K562 (cell line): ENCODE results near the gene SCNN1A. TPM values are rescaled to one million over a fixed set of nuclear protein-coding genes. Genes with fewer than 3 reads are reported as not detected.

Experiments
- BDP1 ChIP-seq: IDR thresholded peaks from 3 replicates; pipeline ENCODE4 v1.6.1; 2011; ENCODE audit not compliant: insufficient read length, insufficient read depth
- BHLHE40 ChIP-seq: IDR thresholded peaks from 2 replicates; pipeline ENCODE4 v1.6.1; 2011; ENCODE audit warnings: low read length, improper control_type of control experiment
- CBX2 ChIP-seq: fragments of 200-600 bp; sonication (generic); IDR thresholded peaks from one replicate; pipeline ENCODE4 v1.6.1; 2012; ENCODE audit warnings: mild to moderate bottlenecking, low read length, inconsistent platforms; ENCODE audit not compliant: insufficient read depth, poor library complexity, severe bottlenecking
- CEBPB ChIP-seq: fragments of 450-650 bp; IDR thresholded peaks from 2 replicates; pipeline ENCODE4 v1.6.1; 2016; ENCODE audit warnings: missing genetic modification characterization, missing compliant biosample characterization
- CREM ChIP-seq: IDR thresholded peaks from 2 replicates; pipeline ENCODE4 v1.6.1; 2014; ENCODE audit warnings: antibody characterized with exemption, low read depth
- ELF1 ChIP-seq: fragments of 200-800 bp; sonication (Bioruptor generic); IDR thresholded peaks from 2 replicates; pipeline ENCODE4 v1.6.1; 2016; ENCODE audit warnings: missing genetic modification characterization, missing compliant biosample characterization
- HCFC1 ChIP-seq: IDR thresholded peaks from 2 replicates; pipeline ENCODE4 v1.6.1; 2012; ENCODE audit warnings: low read depth, low read length, improper control_type of control experiment
- HMGXB4 ChIP-seq: sonication (generic); formaldehyde crosslinking; IDR thresholded peaks from 2 replicates; pipeline ENCODE4 v1.8.1; 2023; ENCODE audit warnings: mild to moderate bottlenecking, missing genetic modification reagents
- JUN ChIP-seq, 2 experiments: sonication (generic) in 1 of 2; formaldehyde crosslinking in 1 of 2; IDR thresholded peaks; 2 replicates each; pipeline versions ENCODE4 v1.6.1 to v1.8.0; 2012 to 2022; ENCODE audit warnings: borderline replicate concordance in 2 of 2, mild to moderate bottlenecking in 2 of 2, improper control_type of control experiment in 1 of 2, low read depth in 1 of 2, low read length in 1 of 2, missing genetic modification reagents in 1 of 2
- POLR2H ChIP-seq: IDR thresholded peaks from 2 replicates; pipeline ENCODE4 v1.6.1; 2016; ENCODE audit warnings: missing genetic modification characterization, low read depth, mild to moderate bottlenecking, control low read depth, missing compliant biosample characterization, moderate library complexity
- RBM25 ChIP-seq: fragments of 200-400 bp; formaldehyde crosslinking; IDR thresholded peaks from 2 replicates; pipeline ENCODE4 v1.6.1; 2018; ENCODE audit warnings: low read length, low read depth, moderate library complexity; ENCODE audit not compliant: severe bottlenecking
- SP1 ChIP-seq: sonication (generic); formaldehyde crosslinking; IDR thresholded peaks from 2 replicates; pipeline ENCODE4 v1.8.1; 2022; ENCODE audit warnings: mild to moderate bottlenecking, missing genetic modification reagents
- XRCC4 ChIP-seq: IDR thresholded peaks from one replicate; pipeline ENCODE4 v1.6.1; 2011; ENCODE audit not compliant: insufficient read depth, insufficient read length; ENCODE audit errors: extremely low read depth
- ZBTB11 ChIP-seq, 3 experiments: fragments of 200-800 bp in 1 of 3; fragments of 250-450 bp in 1 of 3; fragments of 450-650 bp in 1 of 3; sonication (Bioruptor Pico) in 1 of 3; sonication (Bioruptor generic) in 1 of 3; formaldehyde crosslinking in 1 of 3; IDR thresholded peaks; 2 replicates each; pipeline versions ENCODE4 v1.6.1 to v1.8.0; 2016 to 2022; ENCODE audit warnings: mild to moderate bottlenecking in 2 of 3, missing genetic modification characterization in 2 of 3, missing compliant biosample characterization in 1 of 3, moderate library complexity in 1 of 3
- ZNF639 ChIP-seq, 2 experiments: fragments of 200-800 bp in 1 of 2; sonication (Bioruptor generic) in 1 of 2; sonication (generic) in 1 of 2; formaldehyde crosslinking in 1 of 2; IDR thresholded peaks in 1 of 2; conservative IDR thresholded peaks in 1 of 2; 2 replicates each; pipeline versions ENCODE4 v1.5.0 to v1.6.1; 2016 to 2020; ENCODE audit warnings: missing compliant biosample characterization in 1 of 2, missing genetic modification characterization in 1 of 2, missing genetic modification reagents in 1 of 2
- polyA plus RNA-seq, 8 experiments: library from polyadenylated mRNA; depleted of rRNA in 4 of 8; stranded (reverse) in 5 of 8; unstranded in 3 of 8; fragments of >200 nt; fragmentation: Nextera tagmentation in 2 of 8; fragmentation: Illumina TruSeq in 1 of 8; extraction: Ambion mirVana in 2 of 8; extraction: Trizol in 1 of 8; gene quantifications; 2 replicates each; pipeline versions ENCODE4 v1.2.1 to v1.2.3, GENCODE V29; 2011 to 2014; ENCODE audit warnings: inconsistent platforms in 1 of 8, missing spikeins in 1 of 8
- total RNA-seq, 7 experiments: library from RNA; depleted of rRNA in 6 of 7; stranded (reverse); fragments of >200 nt in 6 of 7; fragmentation: Illumina TruSeq in 2 of 7; extraction: Trizol in 2 of 7; gene quantifications; 2 replicates each; pipeline versions ENCODE4 v1.2.1 to v1.2.3, GENCODE V29; 2011 to 2021; ENCODE audit warnings: low replicate concordance in 1 of 7
- TF ChIP-seq, protein P1 (sequence below): fragments of 450-650 bp; IDR thresholded peaks from 2 replicates; pipeline ENCODE4 v1.6.1; 2016; ENCODE audit warnings: mild to moderate bottlenecking

The SCNN1A gene
- total and polyA plus RNA-seq, 9 of the 15 experiments (the other 6 are each of a cell fraction or from before 2014, with no cell fraction given), result 0.15 to 0.49 (median 0.32) TPM; not detected in 5

DNA sequence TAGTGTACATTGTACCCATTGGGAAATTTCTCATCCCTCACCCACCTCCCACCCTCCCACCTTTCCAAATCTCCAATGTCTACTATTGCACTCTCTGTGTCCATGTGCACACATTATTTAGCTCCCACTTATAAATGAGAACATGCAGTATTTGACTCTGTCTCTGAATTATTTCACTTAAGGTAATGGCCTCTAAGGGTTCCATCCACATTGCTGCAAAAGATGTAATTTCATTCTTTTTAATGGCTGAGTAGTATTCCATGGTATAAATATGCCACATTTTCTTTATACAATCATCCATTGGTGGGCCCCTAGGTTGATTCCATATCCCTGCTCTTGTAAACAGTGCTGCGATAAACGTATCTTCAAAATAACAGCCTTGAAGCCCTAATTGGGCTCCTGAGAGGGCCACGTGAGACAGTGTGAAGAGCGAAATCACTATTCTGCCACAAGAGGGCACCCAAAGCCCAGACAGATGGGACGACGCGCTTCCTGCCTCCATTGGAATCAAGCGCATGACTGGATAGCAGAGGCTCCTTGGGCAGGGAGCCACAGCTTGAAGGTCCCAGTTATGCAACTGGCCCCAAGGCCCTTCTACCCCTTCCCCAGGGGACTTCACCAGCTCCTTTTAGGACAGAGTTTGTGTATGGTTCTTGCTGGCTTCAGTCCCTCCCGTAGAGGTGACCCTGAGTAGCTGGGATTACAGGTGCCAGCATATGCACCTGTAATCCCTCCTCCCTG lies 48.1 kb upstream of the SCNN1A start (continued):
- TF ChIP-seq CEBPB (tag), result peak; percentile 31; the same call in 1 of the 2 replicates
- TF ChIP-seq BHLHE40, result peak; percentile 84
- TF ChIP-seq, protein P1, sequence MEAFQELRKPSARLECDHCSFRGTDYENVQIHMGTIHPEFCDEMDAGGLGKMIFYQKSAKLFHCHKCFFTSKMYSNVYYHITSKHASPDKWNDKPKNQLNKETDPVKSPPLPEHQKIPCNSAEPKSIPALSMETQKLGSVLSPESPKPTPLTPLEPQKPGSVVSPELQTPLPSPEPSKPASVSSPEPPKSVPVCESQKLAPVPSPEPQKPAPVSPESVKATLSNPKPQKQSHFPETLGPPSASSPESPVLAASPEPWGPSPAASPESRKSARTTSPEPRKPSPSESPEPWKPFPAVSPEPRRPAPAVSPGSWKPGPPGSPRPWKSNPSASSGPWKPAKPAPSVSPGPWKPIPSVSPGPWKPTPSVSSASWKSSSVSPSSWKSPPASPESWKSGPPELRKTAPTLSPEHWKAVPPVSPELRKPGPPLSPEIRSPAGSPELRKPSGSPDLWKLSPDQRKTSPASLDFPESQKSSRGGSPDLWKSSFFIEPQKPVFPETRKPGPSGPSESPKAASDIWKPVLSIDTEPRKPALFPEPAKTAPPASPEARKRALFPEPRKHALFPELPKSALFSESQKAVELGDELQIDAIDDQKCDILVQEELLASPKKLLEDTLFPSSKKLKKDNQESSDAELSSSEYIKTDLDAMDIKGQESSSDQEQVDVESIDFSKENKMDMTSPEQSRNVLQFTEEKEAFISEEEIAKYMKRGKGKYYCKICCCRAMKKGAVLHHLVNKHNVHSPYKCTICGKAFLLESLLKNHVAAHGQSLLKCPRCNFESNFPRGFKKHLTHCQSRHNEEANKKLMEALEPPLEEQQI, result no peak
- TF ChIP-seq SP1 (CRISPR knock-in tag), result no peak
- TF ChIP-seq POLR2H, result no peak
- peak; percentile 46; the same call in 1 of the 2 replicates for TF ChIP-seq CREM
- TF ChIP-seq ZBTB11 (CRISPR knock-in tag; IDR thresholded peaks at IDR 0.05), result no peak
- TF ChIP-seq ELF1 (tag), result peak; percentile 61
- no peak for TF ChIP-seq BDP1
- no peak for TF ChIP-seq JUN (IDR thresholded peaks at IDR 0.05; ENCODE audit: borderline replicate concordance, low read depth, low read length)
- TF ChIP-seq JUN (CRISPR knock-in tag; IDR thresholded peaks at IDR 0.05; ENCODE audit: borderline replicate concordance), result no peak
- TF ChIP-seq RBM25, result peak; percentile 7
- TF ChIP-seq ZNF639 (CRISPR knock-in tag; conservative IDR thresholded peaks at IDR 0.05 in 1 of 2, IDR thresholded peaks at IDR 0.05 in 1 of 2), result no peak
- no peak for TF ChIP-seq XRCC4
- no peak for TF ChIP-seq HMGXB4 (CRISPR knock-in tag)
- TF ChIP-seq HCFC1, result 0 out of 2 replicates have a peak, but pooled peaks have one; percentile 14
- no peak for TF ChIP-seq CBX2
